Karpas-422 (cell line): ENCODE results near the gene ANKFN1. TPM values are rescaled to one million over a fixed set of nuclear protein-coding genes. Genes with fewer than 3 reads are reported as not detected.

ENCODE experiments used
- DNase-seq: peaks from one replicate; pipeline ENCODE4 v3.0.0-alpha.2; 2015
- H2AFZ ChIP-seq: fragments of 200-600 bp; sonication (generic); 2 replicates; pipeline ENCODE4 v1.6.1; 2014; ENCODE audit warnings: antibody characterized with exemption, low read length, mixed read lengths
- H3K27ac ChIP-seq: fragments of 200-600 bp; sonication (generic); 2 replicates; pipeline ENCODE4 v1.5.1; 2014; ENCODE audit warnings: mild to moderate bottlenecking, low read length, moderate library complexity
- H3K27me3 ChIP-seq: fragments of 200-600 bp; sonication (generic); 2 replicates; pipeline ENCODE4 v1.6.1; 2014; ENCODE audit warnings: low read length, mixed read lengths
- H3K36me3 ChIP-seq: fragments of 200-600 bp; sonication (generic); 2 replicates; pipeline ENCODE4 v1.6.1; 2014; ENCODE audit warnings: low read length, mixed read lengths; ENCODE audit not compliant: insufficient read depth
- H3K4me1 ChIP-seq: fragments of 200-600 bp; sonication (generic); 2 replicates; pipeline ENCODE4 v1.6.1; 2014; ENCODE audit warnings: mild to moderate bottlenecking, low read length, mixed read lengths
- H3K4me2 ChIP-seq: fragments of 200-600 bp; sonication (generic); 2 replicates; pipeline ENCODE4 v1.6.1; 2014; ENCODE audit warnings: low read length, low read depth, mild to moderate bottlenecking; ENCODE audit not compliant: poor library complexity, severe bottlenecking
- H3K4me3 ChIP-seq: fragments of 200-600 bp; sonication (generic); 2 replicates; pipeline ENCODE4 v1.5.1; 2014; ENCODE audit warnings: mild to moderate bottlenecking, antibody characterized with exemption, low read length, mixed read lengths
- H3K79me2 ChIP-seq: fragments of 200-600 bp; sonication (generic); 2 replicates; pipeline ENCODE4 v1.6.1; 2014; ENCODE audit warnings: mild to moderate bottlenecking, low read length, mixed read lengths
- H3K9ac ChIP-seq: fragments of 200-600 bp; sonication (generic); 2 replicates; pipeline ENCODE4 v1.6.0; 2014; ENCODE audit warnings: low read length
- H3K9me2 ChIP-seq: fragments of 200-600 bp; sonication (generic), shearing (Covaris generic); replicated peaks from 2 replicates; pipeline ENCODE4 v1.6.0; 2014; ENCODE audit warnings: mild to moderate bottlenecking, low read length, moderate library complexity; ENCODE audit not compliant: insufficient read depth
- H3K9me3 ChIP-seq: fragments of 300-700, 200-600 bp; sonication (generic); 2 replicates; pipeline ENCODE4 v1.6.1; 2014; ENCODE audit warnings: low read length, mixed read lengths
- H4K20me1 ChIP-seq: fragments of 200-600 bp; sonication (generic); 2 replicates; pipeline ENCODE4 v1.6.1; 2014; ENCODE audit warnings: mild to moderate bottlenecking, antibody characterized with exemption, low read length, low read depth; ENCODE audit not compliant: insufficient read depth
- total RNA-seq: library from RNA; depleted of rRNA; stranded (reverse); fragments of >200 nt; shearing (Covaris generic); gene quantifications from 2 replicates; pipeline ENCODE4 v1.2.3, GENCODE V29; 2014; ENCODE audit warnings: low replicate concordance

Gene ANKFN1
- total RNA-seq, 1 experiment from 2014 or later: not detected

DNA sequence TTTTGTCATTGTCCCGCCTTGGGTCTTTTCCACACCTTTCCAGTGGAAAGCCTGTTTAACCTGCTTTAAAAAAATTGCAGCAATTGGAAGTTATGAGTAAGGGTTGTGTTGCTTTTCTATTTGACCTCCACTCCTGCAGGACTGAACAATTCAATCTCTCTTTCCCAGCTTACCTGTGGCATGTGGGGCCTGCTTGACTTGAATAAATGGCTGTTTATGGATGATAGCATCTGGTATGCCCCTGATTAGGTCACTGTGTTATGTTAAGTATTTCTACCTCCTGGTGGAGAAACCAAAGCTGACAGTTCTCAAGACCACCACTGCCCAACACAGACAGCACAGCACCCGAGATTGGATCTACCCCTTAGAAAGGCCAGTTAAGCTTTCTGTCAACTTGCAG lies 375.4 kb downstream of the ANKFN1 start:
- Histone ChIP-seq H3K9me2 (no peaks in the 10 kb centered on the region), H3K4me2 (no peak overlapping the region), H3K4me1 (peaks cover 3% of the 10 kb centered on the region), H3K9ac (no peak overlapping the region), H3K4me3 (no peak overlapping the region), H3K27me3 (no peaks in the 10 kb centered on the region), H3K79me2 (no peaks in the 10 kb centered on the region), H4K20me1 (no peaks in the 10 kb centered on the region), H3K27ac (no peak overlapping the region), H3K36me3 (no peaks in the 10 kb centered on the region), H3K9me3 (no peaks in the 10 kb centered on the region), H2AFZ (no peak overlapping the region)
- DNase-seq: no peak

DNA sequence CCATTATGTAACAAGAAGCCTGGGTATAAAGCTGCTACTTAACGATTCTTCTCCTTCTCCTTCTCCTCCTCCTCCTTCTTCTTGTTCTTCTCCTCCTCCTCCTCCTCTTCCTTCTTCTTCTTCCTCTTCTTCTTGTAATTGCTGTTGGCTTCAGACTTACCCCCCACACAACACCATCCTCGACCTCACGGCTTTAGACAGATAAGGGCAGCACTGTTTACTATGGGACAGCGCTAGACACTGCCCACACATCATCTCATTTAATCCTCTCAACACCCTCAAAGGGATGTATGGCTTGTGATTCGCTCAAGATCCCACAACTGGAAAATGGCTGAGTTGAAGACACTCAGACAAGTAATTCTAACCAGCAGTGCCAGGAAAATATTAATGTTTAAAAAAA lies 379.7 kb downstream of the ANKFN1 start:
- H4K20me1 ChIP-seq: no peaks in the 10 kb centered on the region
- H3K4me1 ChIP-seq: peaks cover 39% of the 10 kb centered on the region
- no peaks in the 10 kb centered on the region for H3K36me3 ChIP-seq
- H2AFZ ChIP-seq: no peak overlapping the region
- H3K9me2 ChIP-seq: no peaks in the 10 kb centered on the region
- H3K4me3 ChIP-seq: no peak overlapping the region
- no peak overlapping the region for H3K9ac ChIP-seq
- H3K27me3 ChIP-seq: no peaks in the 10 kb centered on the region
- H3K79me2 ChIP-seq: no peaks in the 10 kb centered on the region
- no peak overlapping the region for H3K4me2 ChIP-seq
- no peak for DNase-seq
- H3K9me3 ChIP-seq: no peaks in the 10 kb centered on the region
- H3K27ac ChIP-seq: no peak overlapping the region

DNA sequence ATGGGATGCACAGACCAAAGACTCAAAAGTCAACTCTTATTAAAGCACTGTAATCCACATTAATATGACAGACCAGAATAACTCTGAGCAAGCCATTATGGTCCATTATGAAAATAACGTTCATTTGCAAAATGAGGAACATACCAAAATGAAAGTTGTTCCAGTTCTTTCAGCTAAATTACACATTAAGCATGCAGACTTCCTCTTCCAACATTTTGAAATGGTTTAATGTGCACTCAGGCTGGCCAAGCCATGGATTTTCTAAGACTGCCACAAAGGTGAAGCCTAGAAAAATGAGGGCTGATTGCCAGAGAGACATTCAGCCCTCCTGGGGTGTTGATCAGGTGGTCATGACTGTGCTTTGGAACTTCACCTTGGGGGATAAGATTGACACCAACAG lies 383.5 kb downstream of the ANKFN1 start:
- no peak overlapping the region for H3K9ac ChIP-seq
- no peaks in the 10 kb centered on the region for H3K36me3 ChIP-seq
- peaks cover 50% of the 10 kb centered on the region for H3K4me1 ChIP-seq
- H3K79me2 ChIP-seq: no peaks in the 10 kb centered on the region
- H3K9me2 ChIP-seq: no peaks in the 10 kb centered on the region
- DNase-seq: peak; percentile 74
- peak overlapping the region; percentile 33; the same call in 1 of the 2 replicates for H2AFZ ChIP-seq
- no peaks in the 10 kb centered on the region for H3K9me3 ChIP-seq
- H3K4me3 ChIP-seq: peak overlapping the region; percentile 50
- no peaks in the 10 kb centered on the region for H3K27me3 ChIP-seq
- H3K4me2 ChIP-seq: peak overlapping the region; percentile 70
- H4K20me1 ChIP-seq: no peaks in the 10 kb centered on the region
- peak overlapping the region; percentile 82 for H3K27ac ChIP-seq

DNA sequence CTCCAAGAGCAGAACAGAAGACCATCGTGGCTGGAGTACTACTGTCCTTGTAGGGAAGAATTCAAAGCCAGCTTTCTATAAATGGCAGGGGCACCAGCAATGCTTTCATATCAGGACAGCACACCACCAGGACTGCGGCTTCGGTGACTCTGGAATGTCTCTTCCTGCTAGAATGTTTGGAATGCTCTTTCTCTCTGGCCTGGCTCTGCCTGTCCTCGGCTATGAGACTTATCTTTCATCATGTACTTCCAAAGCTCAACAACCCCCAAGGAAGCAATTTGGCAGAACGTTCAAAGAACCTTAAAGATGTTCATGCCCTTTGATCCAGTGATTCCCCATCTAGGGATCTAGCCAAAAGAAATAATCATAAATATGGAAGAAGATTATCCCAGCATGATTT lies 387.6 kb downstream of the ANKFN1 start:
- Histone ChIP-seq H3K9me3 (no peaks in the 10 kb centered on the region), H3K9ac (no peak overlapping the region), H4K20me1 (no peaks in the 10 kb centered on the region), H3K9me2 (no peaks in the 10 kb centered on the region), H3K4me2 (no peak overlapping the region), H3K79me2 (no peaks in the 10 kb centered on the region), H3K27me3 (no peaks in the 10 kb centered on the region), H3K4me3 (no peak overlapping the region), H2AFZ (no peak overlapping the region), H3K4me1 (peaks cover 31% of the 10 kb centered on the region), H3K27ac (no peak overlapping the region), H3K36me3 (no peaks in the 10 kb centered on the region)
- no peak for DNase-seq

DNA sequence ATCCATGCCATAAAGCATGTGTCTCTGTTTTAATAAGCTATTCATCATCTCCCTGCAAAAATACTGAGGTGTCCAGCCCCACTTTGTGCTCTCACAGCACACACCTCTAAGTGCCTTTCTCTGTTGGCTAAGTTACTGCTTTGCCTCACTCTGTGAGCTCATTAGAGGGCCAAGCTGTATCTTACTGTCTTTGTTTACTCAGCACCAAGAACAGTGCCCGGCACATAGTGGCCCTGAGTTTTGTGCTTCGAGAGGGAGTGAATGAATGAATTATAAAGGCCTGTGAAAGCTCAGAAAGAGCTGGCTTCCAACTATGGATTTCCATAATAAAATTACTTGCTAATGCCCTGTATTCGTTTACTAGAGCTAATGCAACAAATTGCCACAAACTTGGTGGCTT lies 390.0 kb downstream of the ANKFN1 start:
- H3K4me1 ChIP-seq: peaks cover 7% of the 10 kb centered on the region; the same call in 1 of the 2 replicates
- H2AFZ ChIP-seq: no peak overlapping the region
- H3K36me3 ChIP-seq: no peaks in the 10 kb centered on the region
- no peaks in the 10 kb centered on the region for H3K27me3 ChIP-seq
- DNase-seq: no peak
- H3K4me2 ChIP-seq: no peak overlapping the region
- H4K20me1 ChIP-seq: no peaks in the 10 kb centered on the region
- no peaks in the 10 kb centered on the region for H3K79me2 ChIP-seq
- no peaks in the 10 kb centered on the region for H3K9me3 ChIP-seq
- no peak overlapping the region for H3K9ac ChIP-seq
- H3K4me3 ChIP-seq: no peak overlapping the region
- no peak overlapping the region for H3K27ac ChIP-seq
- no peaks in the 10 kb centered on the region for H3K9me2 ChIP-seq

DNA sequence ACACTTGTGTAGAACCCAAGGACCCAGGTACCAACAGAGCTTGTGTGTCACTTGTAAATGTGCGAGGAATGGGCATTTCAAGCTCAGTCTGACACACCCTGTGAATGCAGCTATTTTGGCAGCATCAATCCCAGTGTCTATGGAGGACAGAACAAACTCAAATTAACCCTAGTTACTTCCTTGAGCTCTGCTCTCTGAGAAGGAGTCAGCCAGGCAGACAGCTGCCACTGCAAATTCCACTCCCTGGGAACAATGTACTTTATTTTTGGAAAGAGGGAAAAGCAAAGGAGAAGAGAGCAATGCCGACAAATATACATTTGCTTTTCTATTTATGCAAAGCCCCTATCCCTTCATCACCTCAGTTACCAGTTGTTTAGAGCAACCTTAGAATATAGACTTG lies 391.8 kb downstream of the ANKFN1 start:
- Histone ChIP-seq H3K27me3 (no peaks in the 10 kb centered on the region), H3K79me2 (no peaks in the 10 kb centered on the region), H3K36me3 (no peaks in the 10 kb centered on the region), H3K4me3 (no peak overlapping the region), H4K20me1 (no peaks in the 10 kb centered on the region), H3K9me2 (no peaks in the 10 kb centered on the region), H3K27ac (no peak overlapping the region), H3K4me2 (no peak overlapping the region), H3K9me3 (no peaks in the 10 kb centered on the region), H2AFZ (no peak overlapping the region), H3K4me1 (no peaks in the 10 kb centered on the region), H3K9ac (no peak overlapping the region)
- no peak for DNase-seq

DNA sequence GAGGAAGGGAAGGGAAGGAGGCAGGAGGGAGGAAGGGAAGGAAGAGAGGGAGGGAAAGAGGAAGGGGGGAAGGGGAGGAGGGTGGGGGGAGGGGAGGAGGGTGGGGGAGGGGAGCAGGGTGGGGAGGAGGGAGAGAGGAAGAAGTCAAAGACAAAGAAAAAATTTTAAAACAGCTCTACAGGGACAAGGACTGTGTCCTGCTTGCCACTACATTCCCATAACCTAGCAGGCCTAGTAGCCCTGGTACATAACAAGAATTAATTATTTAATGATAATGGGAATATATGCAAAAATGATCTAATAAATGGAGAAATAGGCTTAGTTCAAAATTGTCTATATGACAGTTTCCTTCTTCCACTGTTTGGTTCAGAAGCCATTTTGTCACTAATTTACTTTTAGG lies 392.7 kb downstream of the ANKFN1 start:
- no peaks in the 10 kb centered on the region for H4K20me1 ChIP-seq
- H3K4me3 ChIP-seq: no peak overlapping the region
- no peaks in the 10 kb centered on the region; the same call in 1 of the 2 replicates for H3K9me3 ChIP-seq
- no peak for DNase-seq
- no peak overlapping the region for H2AFZ ChIP-seq
- no peak overlapping the region for H3K4me2 ChIP-seq
- no peaks in the 10 kb centered on the region for H3K27me3 ChIP-seq
- no peaks in the 10 kb centered on the region for H3K4me1 ChIP-seq
- H3K36me3 ChIP-seq: no peaks in the 10 kb centered on the region
- H3K9me2 ChIP-seq: no peaks in the 10 kb centered on the region
- no peak overlapping the region for H3K9ac ChIP-seq
- no peaks in the 10 kb centered on the region for H3K79me2 ChIP-seq
- no peak overlapping the region for H3K27ac ChIP-seq

DNA sequence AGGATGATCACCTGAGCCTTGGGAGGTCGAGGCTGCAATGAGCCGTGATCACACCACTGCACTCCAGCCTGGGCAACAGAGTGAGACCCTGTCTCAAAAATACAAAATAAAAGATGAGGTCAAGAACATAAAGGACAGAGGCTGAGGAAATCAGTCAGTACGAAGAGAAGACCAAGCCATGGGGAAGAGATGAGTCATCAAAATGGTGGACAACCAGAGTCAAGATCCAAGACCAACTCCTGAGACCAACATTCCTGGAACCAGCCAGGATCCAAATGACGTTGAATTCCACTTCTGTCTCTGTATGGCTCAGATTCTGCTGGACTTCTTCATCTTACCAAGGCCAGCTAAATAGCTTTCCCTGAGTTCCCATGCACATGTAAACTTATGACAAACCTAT lies 395.4 kb downstream of the ANKFN1 start:
- Histone ChIP-seq H4K20me1 (no peaks in the 10 kb centered on the region), H3K36me3 (no peaks in the 10 kb centered on the region), H3K9ac (no peak overlapping the region), H3K27ac (no peak overlapping the region), H3K79me2 (no peaks in the 10 kb centered on the region), H2AFZ (no peak overlapping the region), H3K9me3 (peaks cover 14% of the 10 kb centered on the region), H3K9me2 (no peaks in the 10 kb centered on the region), H3K27me3 (peaks cover 2% of the 10 kb centered on the region; the same call in 1 of the 2 replicates), H3K4me1 (no peaks in the 10 kb centered on the region), H3K4me3 (no peak overlapping the region), H3K4me2 (no peak overlapping the region)
- no peak for DNase-seq

DNA sequence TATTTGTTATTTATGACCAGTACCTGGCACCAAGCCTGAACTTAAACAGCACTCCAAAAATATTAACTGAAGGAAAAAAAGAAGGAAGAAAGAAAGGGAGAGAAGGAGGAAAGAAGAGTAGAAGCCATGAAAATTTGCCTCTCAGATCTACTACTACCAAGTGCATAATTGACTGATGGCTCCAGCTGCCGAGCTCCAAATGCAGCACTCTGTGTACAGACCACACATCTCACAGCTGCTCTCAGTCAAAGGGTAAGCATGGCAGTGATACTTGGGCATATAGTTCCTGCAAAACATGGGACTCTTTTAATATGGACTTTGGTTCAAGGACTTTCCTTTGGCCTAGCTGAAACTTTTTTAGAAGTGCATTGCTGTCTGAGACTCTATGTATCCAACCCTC lies 396.2 kb downstream of the ANKFN1 start:
- DNase-seq: no peak
- Histone ChIP-seq H4K20me1 (no peaks in the 10 kb centered on the region), H3K4me3 (no peak overlapping the region), H3K4me1 (no peaks in the 10 kb centered on the region), H2AFZ (no peak overlapping the region), H3K79me2 (no peaks in the 10 kb centered on the region), H3K9me2 (no peaks in the 10 kb centered on the region), H3K9ac (no peak overlapping the region), H3K36me3 (no peaks in the 10 kb centered on the region), H3K4me2 (no peak overlapping the region), H3K27ac (no peak overlapping the region), H3K9me3 (peaks cover 14% of the 10 kb centered on the region), H3K27me3 (peaks cover 2% of the 10 kb centered on the region; the same call in 1 of the 2 replicates)
